ENCODE data around the gene CHRM4. TPM values are rescaled to one million over a fixed set of nuclear protein-coding genes. Genes with fewer than 3 reads are reported as not detected.

CHRM4 gene
- total RNA-seq, 1 donor from 2014 or later, result 0.42 TPM

- Mint-ChIP-seq H3K9me3 (ENCODE audit: low read depth) (no peaks in the 10 kb centered on the region), H3K4me1 (ENCODE audit: low read depth) (peaks cover 26% of the 10 kb centered on the region)
- no peak for DNase-seq (ENCODE audit: low spot score)
Measured at GRCh38 chr11:46338988-46339666, 52.4 kb downstream of the CHRM4 start.

GRCh38 chr11:46338636-46338987 lies 53.0 kb downstream of the CHRM4 start:
- peak overlapping the region; percentile 68 for H3K27ac Mint-ChIP-seq (ENCODE audit: unreplicated experiment)
- no peaks in the 10 kb centered on the region for H3K36me3 Mint-ChIP-seq (ENCODE audit: low read depth)
- no peak for TF ChIP-seq CTCF (IDR thresholded peaks at IDR 0.05)
- DNase-seq (ENCODE audit: low spot score), result no peak
- no peaks in the 10 kb centered on the region for H3K27me3 Mint-ChIP-seq (ENCODE audit: low read depth)
- peaks cover 26% of the 10 kb centered on the region for H3K4me1 Mint-ChIP-seq (ENCODE audit: low read depth)
- H3K9me3 Mint-ChIP-seq (ENCODE audit: low read depth), result no peaks in the 10 kb centered on the region
- peak overlapping the region; percentile 50 for H3K4me3 Mint-ChIP-seq (ENCODE audit: unreplicated experiment)

More at GRCh38 chr11:46338988-46339666, 52.4 kb downstream of the CHRM4 start:
- H3K4me3 Mint-ChIP-seq (ENCODE audit: unreplicated experiment), result peak overlapping the region; percentile 50
- no peaks in the 10 kb centered on the region for H3K27me3 Mint-ChIP-seq (ENCODE audit: low read depth)
- peak; percentile 48 for TF ChIP-seq CTCF (IDR thresholded peaks at IDR 0.05)
- peak overlapping the region; percentile 68 for H3K27ac Mint-ChIP-seq (ENCODE audit: unreplicated experiment)
- H3K36me3 Mint-ChIP-seq (ENCODE audit: low read depth), result no peaks in the 10 kb centered on the region

GRCh38 chr11:46337626-46338345 lies 53.8 kb downstream of the CHRM4 start:
- no peak for DNase-seq (ENCODE audit: low spot score)
- no peak for TF ChIP-seq CTCF (IDR thresholded peaks at IDR 0.05)

GRCh38 chr11:46336563-46337180 lies 54.9 kb downstream of the CHRM4 start:
- H3K36me3 Mint-ChIP-seq (ENCODE audit: low read depth), result no peaks in the 10 kb centered on the region
- H3K4me3 Mint-ChIP-seq (ENCODE audit: unreplicated experiment), result no peak overlapping the region
- no peak for TF ChIP-seq CTCF (IDR thresholded peaks at IDR 0.05)
- DNase-seq (ENCODE audit: low spot score), result no peak
- H3K27me3 Mint-ChIP-seq (ENCODE audit: low read depth), result peaks cover 3% of the 10 kb centered on the region
- no peaks in the 10 kb centered on the region for H3K9me3 Mint-ChIP-seq (ENCODE audit: low read depth)
- no peak overlapping the region for H3K27ac Mint-ChIP-seq (ENCODE audit: unreplicated experiment)
- H3K4me1 Mint-ChIP-seq (ENCODE audit: low read depth), result peaks cover 31% of the 10 kb centered on the region

More at GRCh38 chr11:46337626-46338345, 53.8 kb downstream of the CHRM4 start:
- Mint-ChIP-seq H3K27ac (ENCODE audit: unreplicated experiment) (no peak overlapping the region), H3K27me3 (ENCODE audit: low read depth) (no peaks in the 10 kb centered on the region), H3K9me3 (ENCODE audit: low read depth) (no peaks in the 10 kb centered on the region), H3K36me3 (ENCODE audit: low read depth) (no peaks in the 10 kb centered on the region), H3K4me3 (ENCODE audit: unreplicated experiment) (no peak overlapping the region), H3K4me1 (ENCODE audit: low read depth) (peaks cover 29% of the 10 kb centered on the region)

- H3K36me3 Mint-ChIP-seq (ENCODE audit: low read depth), result no peaks in the 10 kb centered on the region
- peaks cover 34% of the 10 kb centered on the region for H3K4me1 Mint-ChIP-seq (ENCODE audit: low read depth)
Measured at GRCh38 chr11:46335890-46336562, 55.5 kb downstream of the CHRM4 start.

More at GRCh38 chr11:46335890-46336562, 55.5 kb downstream of the CHRM4 start:
- no peak for DNase-seq (ENCODE audit: low spot score)
- Mint-ChIP-seq H3K27me3 (ENCODE audit: low read depth) (peaks cover 9% of the 10 kb centered on the region), H3K4me3 (ENCODE audit: unreplicated experiment) (no peak overlapping the region), H3K9me3 (ENCODE audit: low read depth) (no peaks in the 10 kb centered on the region), H3K27ac (ENCODE audit: unreplicated experiment) (no peak overlapping the region)
- TF ChIP-seq CTCF (IDR thresholded peaks at IDR 0.05), result no peak

All from chondrocyte (in vitro differentiated cells).